Loucy (cell line): ENCODE measurements around the gene CLSTN1.

Experiments
- H2AFZ ChIP-seq: fragments of 200-600 bp; sonication (generic); 2 replicates; pipeline ENCODE4 v1.6.0; 2016; ENCODE audit warnings: antibody characterized with exemption, mild to moderate bottlenecking, low read length, moderate library complexity
- H3F3A ChIP-seq: fragments of 200-600 bp; 2 replicates; pipeline ENCODE4 v1.6.0; 2016; ENCODE audit warnings: antibody characterized with exemption, low read depth, mild to moderate bottlenecking
- H3K27me3 ChIP-seq: fragments of 200-600 bp; sonication (generic); 2 replicates; pipeline ENCODE4 v1.6.1; 2014; ENCODE audit warnings: low read length, mild to moderate bottlenecking; ENCODE audit not compliant: insufficient read depth, poor library complexity, severe bottlenecking
- H3K36me3 ChIP-seq: fragments of 200-600 bp; sonication (generic); 2 replicates; pipeline ENCODE4 v1.6.1; 2016; ENCODE audit warnings: low read length; ENCODE audit not compliant: insufficient read depth
- H3K4me1 ChIP-seq: fragments of 200-600 bp; sonication (generic); 2 replicates; pipeline ENCODE4 v1.5.1; 2014; ENCODE audit warnings: low read length, mild to moderate bottlenecking; ENCODE audit not compliant: insufficient read depth, poor library complexity, severe bottlenecking
- H3K4me2 ChIP-seq: fragments of 200-600 bp; sonication (generic); 2 replicates; pipeline ENCODE4 v1.6.0; 2014; ENCODE audit warnings: antibody characterized with exemption, low read length, low read depth, mild to moderate bottlenecking; ENCODE audit not compliant: poor library complexity, severe bottlenecking
- H3K4me3 ChIP-seq: fragments of 200-600 bp; sonication (generic); 2 replicates; pipeline ENCODE4 v1.5.1; 2014; ENCODE audit warnings: low read length, mild to moderate bottlenecking, mixed read lengths; ENCODE audit not compliant: poor library complexity, severe bottlenecking
- H3K79me2 ChIP-seq: fragments of 200-600 bp; sonication (generic); 2 replicates; pipeline ENCODE4 v1.6.1; 2014; ENCODE audit warnings: low read length; ENCODE audit not compliant: insufficient read depth
- H3K9ac ChIP-seq: fragments of 200-600 bp; sonication (generic); 2 replicates; pipeline ENCODE4 v1.6.0; 2014; ENCODE audit warnings: mild to moderate bottlenecking, low read depth, low read length, moderate library complexity; ENCODE audit not compliant: poor library complexity, severe bottlenecking
- H3K9me2 ChIP-seq: fragments of 200-600 bp; sonication (generic); replicated peaks from 2 replicates; pipeline ENCODE4 v1.6.1; 2016; ENCODE audit warnings: low read depth, low read length, mixed read lengths
- H3K9me3 ChIP-seq: fragments of 200-600 bp; sonication (generic); 2 replicates; pipeline ENCODE4 v1.6.1; 2014; ENCODE audit warnings: mild to moderate bottlenecking, antibody characterized with exemption, low read length, low read depth; ENCODE audit not compliant: insufficient read depth
- H4K20me1 ChIP-seq: fragments of 200-600 bp; sonication (generic); 2 replicates; pipeline ENCODE4 v1.6.0; 2014; ENCODE audit warnings: antibody characterized with exemption, low read length, mild to moderate bottlenecking; ENCODE audit not compliant: insufficient read depth, poor library complexity, severe bottlenecking
- EZH2phosphoT487 ChIP-seq: fragments of 200-600 bp; IDR thresholded peaks from 2 replicates; pipeline ENCODE4 v1.6.1; 2018; ENCODE audit warnings: antibody characterized with exemption, mild to moderate bottlenecking, moderate library complexity, borderline replicate concordance
- TF ChIP-seq, protein P1 (sequence below): fragments of 200-600 bp; sonication (generic); conservative IDR thresholded peaks from 2 replicates; pipeline ENCODE4 v1.5.1; 2014; ENCODE audit warnings: mild to moderate bottlenecking, antibody characterized with exemption, low read length

Gene CLSTN1

GRCh38 chr1:9732123-9732971, 91.4 kb downstream of the CLSTN1 start:
- H3K9ac ChIP-seq = no peak overlapping the region
- no peaks in the 10 kb centered on the region for H3K27me3 ChIP-seq
- peaks cover 82% of the 10 kb centered on the region; the same call in 1 of the 2 replicates for H3K36me3 ChIP-seq

DNA sequence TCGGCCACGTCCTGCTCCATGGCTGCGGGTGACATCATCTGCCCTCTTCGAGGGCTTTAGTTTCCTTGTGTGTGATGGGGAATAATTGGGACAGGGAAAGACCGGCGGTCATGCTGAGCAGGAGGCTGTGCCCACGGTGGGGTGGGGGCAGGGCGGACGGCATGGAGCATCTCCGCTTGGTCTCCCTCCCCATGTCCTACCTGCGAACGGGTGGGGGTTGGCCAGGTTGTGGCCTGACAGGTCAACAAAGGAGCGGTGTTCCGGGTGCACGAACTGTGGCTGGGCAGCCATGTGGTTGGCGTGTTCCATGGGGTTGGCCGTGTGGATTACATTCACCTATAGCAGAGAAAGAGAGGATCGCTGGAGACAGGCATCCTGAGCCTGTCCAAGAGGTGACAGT, 92.2 kb downstream of the CLSTN1 start:
- no peaks in the 10 kb centered on the region for H3K9me2 ChIP-seq
- H3F3A ChIP-seq = no peaks in the 10 kb centered on the region
- peaks cover 75% of the 10 kb centered on the region; the same call in 1 of the 2 replicates for H3K36me3 ChIP-seq
- no peak overlapping the region for H3K4me3 ChIP-seq
- H2AFZ ChIP-seq = no peak overlapping the region
- H3K4me2 ChIP-seq = no peak overlapping the region
- no peaks in the 10 kb centered on the region for H3K9me3 ChIP-seq
- H3K9ac ChIP-seq = no peak overlapping the region
- no peaks in the 10 kb centered on the region for H4K20me1 ChIP-seq
- H3K27me3 ChIP-seq = no peaks in the 10 kb centered on the region
- no peak for TF ChIP-seq EZH2phosphoT487
- TF ChIP-seq, protein P1, sequence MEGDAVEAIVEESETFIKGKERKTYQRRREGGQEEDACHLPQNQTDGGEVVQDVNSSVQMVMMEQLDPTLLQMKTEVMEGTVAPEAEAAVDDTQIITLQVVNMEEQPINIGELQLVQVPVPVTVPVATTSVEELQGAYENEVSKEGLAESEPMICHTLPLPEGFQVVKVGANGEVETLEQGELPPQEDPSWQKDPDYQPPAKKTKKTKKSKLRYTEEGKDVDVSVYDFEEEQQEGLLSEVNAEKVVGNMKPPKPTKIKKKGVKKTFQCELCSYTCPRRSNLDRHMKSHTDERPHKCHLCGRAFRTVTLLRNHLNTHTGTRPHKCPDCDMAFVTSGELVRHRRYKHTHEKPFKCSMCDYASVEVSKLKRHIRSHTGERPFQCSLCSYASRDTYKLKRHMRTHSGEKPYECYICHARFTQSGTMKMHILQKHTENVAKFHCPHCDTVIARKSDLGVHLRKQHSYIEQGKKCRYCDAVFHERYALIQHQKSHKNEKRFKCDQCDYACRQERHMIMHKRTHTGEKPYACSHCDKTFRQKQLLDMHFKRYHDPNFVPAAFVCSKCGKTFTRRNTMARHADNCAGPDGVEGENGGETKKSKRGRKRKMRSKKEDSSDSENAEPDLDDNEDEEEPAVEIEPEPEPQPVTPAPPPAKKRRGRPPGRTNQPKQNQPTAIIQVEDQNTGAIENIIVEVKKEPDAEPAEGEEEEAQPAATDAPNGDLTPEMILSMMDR = no peak
- no peaks in the 10 kb centered on the region for H3K79me2 ChIP-seq
- no peaks in the 10 kb centered on the region for H3K4me1 ChIP-seq

More at GRCh38 chr1:9732123-9732971, 91.4 kb downstream of the CLSTN1 start:
- Histone ChIP-seq H3K9me3 (no peaks in the 10 kb centered on the region), H3F3A (no peaks in the 10 kb centered on the region), H4K20me1 (no peaks in the 10 kb centered on the region), H3K4me3 (no peak overlapping the region), H3K79me2 (no peaks in the 10 kb centered on the region), H3K4me2 (no peak overlapping the region), H2AFZ (no peak overlapping the region), H3K9me2 (no peaks in the 10 kb centered on the region), H3K4me1 (no peaks in the 10 kb centered on the region)
- TF ChIP-seq, protein P1 = no peak
- no peak for TF ChIP-seq EZH2phosphoT487

- no peaks in the 10 kb centered on the region for H3K9me2 ChIP-seq
- no peak overlapping the region for H3K4me3 ChIP-seq
- H3K4me1 ChIP-seq = no peaks in the 10 kb centered on the region
- H3F3A ChIP-seq = no peaks in the 10 kb centered on the region
- no peaks in the 10 kb centered on the region for H3K79me2 ChIP-seq
- TF ChIP-seq, protein P1 = no peak
- no peak for TF ChIP-seq EZH2phosphoT487
- no peaks in the 10 kb centered on the region for H4K20me1 ChIP-seq
- H3K9me3 ChIP-seq = no peaks in the 10 kb centered on the region
- H3K4me2 ChIP-seq = no peak overlapping the region
- H2AFZ ChIP-seq = no peak overlapping the region
- H3K27me3 ChIP-seq = no peaks in the 10 kb centered on the region
- no peak overlapping the region for H3K9ac ChIP-seq
- peaks cover 70% of the 10 kb centered on the region; the same call in 1 of the 2 replicates for H3K36me3 ChIP-seq
These were observed 92.7 kb downstream of the CLSTN1 start for GRCh38 chr1:9731051-9731537.
